Activated gamma-delta T cell treated with anti-CD3 and anti-CD28 coated beads, Interleukin-2, amount 50 U/mL, for 16 hours (primary cell): Measurements from ENCODE around the gene STAU1.
"Not testable (repeated sequence)": the region's sequence is repeated elsewhere in the genome, so short reads cannot be mapped to it uniquely, and the experiment has no call there.

Source experiments
- DNase-seq: peaks from one replicate; pipeline ENCODE4 v3.0.0-alpha.2; 2020; ENCODE audit warnings: low read depth

STAU1 gene

GRCh38 chr20:49187851-49188641 is at the start of gene STAU1:
TSS of gene STAU1 (minus strand) at chr20:49188334. CDS start at chr20:49166201, 22,133 bp downstream.
- peak; percentile 86 for DNase-seq

- DNase-seq, result no peak
Measured at GRCh38 chr20:49237531-49237930, 49.4 kb upstream of the STAU1 start.

GRCh38 chr20:49236301-49236700 is 48.2 kb upstream of the STAU1 start:
- no peak for DNase-seq

- no peak for DNase-seq
Measured at GRCh38 chr20:49234831-49235230, 46.7 kb upstream of the STAU1 start.

GRCh38 chr20:49233226-49233625 is 45.1 kb upstream of the STAU1 start:
- no peak for DNase-seq

- DNase-seq, result no peak
Measured at GRCh38 chr20:49231471-49231870, 43.3 kb upstream of the STAU1 start.

GRCh38 chr20:49230561-49231133 is 42.5 kb upstream of the STAU1 start:
- DNase-seq, result no peak

GRCh38 chr20:49230021-49230420 is 41.9 kb upstream of the STAU1 start:
- no peak for DNase-seq

- DNase-seq, result no peak
Measured at GRCh38 chr20:49229381-49229780, 41.2 kb upstream of the STAU1 start.

GRCh38 chr20:49228676-49229075 is 40.5 kb upstream of the STAU1 start:
- no peak for DNase-seq

- no peak for DNase-seq
Measured at GRCh38 chr20:49225896-49226295, 37.8 kb upstream of the STAU1 start.

- no peak for DNase-seq
Measured at GRCh38 chr20:49219924-49220831, 32.0 kb upstream of the STAU1 start.

GRCh38 chr20:49219091-49219923 is 31.2 kb upstream of the STAU1 start, which contains the start of gene DDX27:
TSS of gene DDX27 (plus strand) at chr20:49219416. CDS start at chr20:49219449, 33 bp downstream.
- DNase-seq, result peak; percentile 92

GRCh38 chr20:49218739-49219090 is 30.6 kb upstream of the STAU1 start:
- DNase-seq, result not testable (repeated sequence)

- DNase-seq, result peak; percentile 94
Measured at GRCh38 chr20:49216991-49217578, 29.0 kb upstream of the STAU1 start.

- no peak for DNase-seq
Measured at GRCh38 chr20:49215232-49215631, 27.1 kb upstream of the STAU1 start.

GRCh38 chr20:49214571-49214970 is 26.4 kb upstream of the STAU1 start:
- no peak for DNase-seq

- DNase-seq, result no peak
Measured at GRCh38 chr20:49210757-49211110, 22.6 kb upstream of the STAU1 start.

- DNase-seq, result no peak
Measured at GRCh38 chr20:49210101-49210756, 22.1 kb upstream of the STAU1 start.

GRCh38 chr20:49207076-49207475 is 18.9 kb upstream of the STAU1 start:
- DNase-seq, result no peak

- no peak for DNase-seq
Measured at GRCh38 chr20:49203746-49204145, 15.6 kb upstream of the STAU1 start.
